GM18870 (cell line): ENCODE measurements around the gene AGBL1.
"Not testable (repeated sequence)": the region's sequence is repeated elsewhere in the genome, so short reads cannot be mapped to it uniquely, and the experiment has no call there.

Experiments
- ATAC-seq: cut with Tn5 transposase; IDR thresholded peaks from one replicate; pipeline ENCODE4 v1.9.1; 2021; ENCODE audit warnings: moderate library complexity; ENCODE audit not compliant: unreplicated experiment

AGBL1 gene

GRCh38 chr15:86850939-86851338 is 771.3 kb downstream of the AGBL1 start:
- ATAC-seq = no peak

DNA sequence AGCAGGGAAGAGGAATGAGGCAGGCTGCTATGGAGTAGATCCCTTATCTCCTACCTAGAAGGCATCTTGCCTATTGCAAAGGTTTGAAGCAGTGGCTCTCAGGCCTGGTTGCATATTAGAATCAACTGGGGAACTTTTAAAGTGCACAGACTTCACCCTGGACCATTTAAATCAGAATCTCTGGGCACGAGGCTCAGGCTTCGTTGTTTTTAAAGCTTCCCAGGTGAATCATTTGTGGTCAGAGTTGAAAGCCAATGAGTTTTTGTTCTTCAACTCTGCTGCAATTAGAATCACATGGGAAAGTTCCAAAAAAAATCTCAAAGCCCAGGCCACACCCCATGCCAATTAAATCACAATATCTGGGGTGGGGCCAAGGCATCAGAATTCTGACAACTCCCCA is 773.1 kb downstream of the AGBL1 start:
- no peak for ATAC-seq

- ATAC-seq = no peak
Observed at GRCh38 chr15:86854176-86854575, 774.5 kb downstream of the AGBL1 start.

DNA sequence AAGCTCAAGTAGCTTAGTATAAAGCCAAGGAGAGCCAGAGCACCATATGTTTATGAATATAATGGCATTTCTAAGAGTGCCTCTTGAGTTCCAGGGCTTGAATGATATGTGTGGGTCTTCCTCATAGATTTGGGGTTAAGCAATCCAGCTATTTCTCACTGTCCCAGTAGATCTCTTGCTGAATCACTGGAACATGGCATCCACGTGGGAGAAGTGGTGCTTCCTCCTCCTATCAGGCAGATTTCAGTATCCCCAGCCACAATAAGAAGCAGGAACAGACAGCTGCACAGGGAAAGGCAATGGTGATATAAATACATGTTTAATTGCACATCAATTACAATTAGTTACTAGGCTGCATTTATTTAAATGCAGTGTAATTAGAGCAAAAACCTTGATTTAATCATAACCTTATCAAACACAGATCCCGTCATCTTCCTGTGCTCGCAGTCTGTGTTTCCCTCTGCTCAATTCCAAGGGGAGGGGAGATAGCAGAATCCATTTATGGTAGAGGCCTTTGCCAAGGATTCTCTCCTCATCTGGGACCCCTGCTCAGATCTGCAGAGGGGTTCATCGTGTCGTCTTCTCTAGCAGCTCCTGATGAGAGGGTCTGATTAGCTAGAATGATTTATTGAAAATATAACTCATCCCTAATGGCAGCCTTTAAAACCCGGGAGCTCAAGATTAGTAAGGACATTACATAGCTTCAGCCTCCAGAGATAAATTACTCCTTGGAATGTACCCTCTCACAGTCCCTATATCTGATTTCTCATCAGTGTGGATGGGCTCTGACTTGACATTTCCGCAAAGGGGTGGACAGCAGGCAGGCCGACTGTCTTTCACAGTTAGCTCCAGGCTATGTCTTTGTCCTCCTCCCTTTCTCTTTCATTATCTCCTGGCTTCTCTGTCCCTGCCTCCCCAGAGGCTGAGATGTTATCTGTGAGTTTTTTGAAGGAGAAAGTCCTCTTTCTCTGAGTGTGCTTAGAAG is 775.9 kb downstream of the AGBL1 start:
- no peak for ATAC-seq

GRCh38 chr15:86857701-86858100 is 778.0 kb downstream of the AGBL1 start:
- ATAC-seq = no peak

GRCh38 chr15:86863226-86863915 is 783.7 kb downstream of the AGBL1 start:
- no peak for ATAC-seq

GRCh38 chr15:86865920-86866319 is 786.2 kb downstream of the AGBL1 start:
- ATAC-seq = no peak

DNA sequence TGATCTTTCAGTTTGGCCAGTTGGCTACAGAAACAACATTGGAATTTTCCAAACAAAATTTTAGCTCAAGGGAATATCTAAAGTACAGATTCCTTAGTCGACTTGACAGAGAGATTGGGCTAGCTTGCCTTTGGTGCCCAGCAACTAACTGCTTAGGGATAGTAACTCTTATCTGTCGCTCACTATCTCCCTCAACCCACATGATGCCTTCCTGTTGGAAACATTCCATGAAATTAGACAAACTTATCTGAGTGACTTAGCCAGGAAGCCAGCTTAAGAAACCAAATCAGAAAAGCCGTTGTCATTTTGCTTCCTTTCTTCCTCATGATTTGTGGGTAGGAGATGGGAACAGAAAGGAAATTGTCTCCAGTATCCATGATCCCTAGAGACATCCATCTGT is 791.2 kb downstream of the AGBL1 start:
- ATAC-seq = no peak

GRCh38 chr15:86871964-86872363 is 792.3 kb downstream of the AGBL1 start:
- no peak for ATAC-seq

DNA sequence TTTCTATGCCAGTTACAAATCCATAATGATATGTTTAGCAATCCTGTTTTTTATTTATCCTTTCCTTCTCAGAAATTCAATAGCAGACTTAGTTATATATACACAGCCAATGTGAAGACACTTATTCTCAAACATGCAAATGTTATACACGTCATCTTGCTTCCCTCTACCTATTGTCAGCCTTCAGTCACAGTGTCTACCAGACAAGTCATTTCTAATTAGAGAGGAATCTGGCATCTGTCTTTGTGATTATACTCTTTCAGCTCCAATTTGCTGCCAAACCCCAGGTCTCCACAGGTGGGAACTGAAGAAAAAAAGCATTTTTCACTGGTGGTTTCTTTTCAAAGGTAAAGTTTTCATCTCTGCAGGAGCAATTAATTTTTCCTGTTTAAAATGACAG is 793.1 kb downstream of the AGBL1 start:
- no peak for ATAC-seq

GRCh38 chr15:86875067-86875466 is 795.4 kb downstream of the AGBL1 start:
- no peak for ATAC-seq

DNA sequence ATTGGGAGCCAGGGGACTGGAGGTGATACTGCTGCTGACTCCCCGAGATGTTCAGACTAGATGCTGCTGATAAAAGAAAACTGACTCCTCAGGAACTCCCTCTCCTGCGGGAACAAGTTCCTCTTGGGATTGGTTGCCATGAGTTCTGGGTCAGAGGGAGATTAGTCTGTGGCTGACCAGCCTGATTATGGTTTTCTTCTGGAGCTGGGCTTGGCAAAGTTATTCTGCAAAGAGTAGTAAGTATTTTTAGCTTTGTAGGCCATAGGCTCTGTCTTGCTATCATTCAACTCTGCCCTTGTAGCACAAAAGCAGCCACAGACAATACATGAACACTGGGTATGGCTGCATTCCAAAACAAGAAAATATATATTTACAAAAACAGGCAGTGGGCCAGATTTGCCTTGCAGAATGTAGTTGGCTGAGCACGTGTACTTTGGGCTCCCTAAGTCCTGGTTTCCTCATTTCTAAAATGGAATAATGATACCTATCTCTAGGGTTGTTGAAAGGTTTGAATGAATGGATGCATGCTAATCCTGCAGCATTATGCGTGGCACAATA is 796.8 kb downstream of the AGBL1 start:
- ATAC-seq = no peak

GRCh38 chr15:86877171-86877631 is 797.5 kb downstream of the AGBL1 start:
- no peak for ATAC-seq

- ATAC-seq = not testable (repeated sequence)
Observed at GRCh38 chr15:86878844-86879243, 799.2 kb downstream of the AGBL1 start.

- ATAC-seq = no peak
Observed at GRCh38 chr15:86879250-86880229, 799.9 kb downstream of the AGBL1 start.

- no peak for ATAC-seq
Observed at GRCh38 chr15:86885616-86886015, 805.9 kb downstream of the AGBL1 start.

DNA sequence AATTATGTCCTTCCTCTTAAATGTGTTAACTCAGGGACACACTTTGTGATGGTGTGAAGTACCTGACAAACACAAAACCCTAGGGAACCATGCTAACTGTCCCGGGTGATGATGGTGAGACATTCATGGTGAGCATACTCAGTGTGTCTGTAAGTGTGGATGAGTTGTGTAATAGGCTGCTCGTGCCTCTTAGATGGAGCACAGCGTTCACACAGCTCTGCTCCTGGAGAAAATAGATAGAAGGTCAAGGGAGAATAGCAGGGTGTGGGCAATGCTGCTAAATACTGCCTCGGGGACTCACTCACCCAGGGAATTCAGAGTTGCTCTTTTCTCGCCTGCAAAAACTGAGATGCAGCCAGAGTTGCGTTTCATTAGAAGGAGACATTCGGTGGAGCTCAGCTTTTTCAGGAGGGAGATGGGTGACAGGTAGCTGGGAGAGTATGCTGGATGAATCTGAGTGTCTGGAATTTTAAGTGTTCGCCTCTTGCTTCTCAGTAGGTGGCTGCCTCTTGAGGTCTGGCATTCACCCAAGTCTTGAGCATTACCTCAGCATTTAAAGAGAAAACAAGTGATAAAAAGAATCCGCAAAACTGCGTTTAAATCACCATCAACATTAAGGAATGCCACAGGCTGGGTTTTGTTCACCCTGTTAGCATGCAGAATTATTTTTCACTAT is 813.2 kb downstream of the AGBL1 start:
- ATAC-seq = no peak

GRCh38 chr15:86894269-86894668 is 814.6 kb downstream of the AGBL1 start:
- no peak for ATAC-seq

DNA sequence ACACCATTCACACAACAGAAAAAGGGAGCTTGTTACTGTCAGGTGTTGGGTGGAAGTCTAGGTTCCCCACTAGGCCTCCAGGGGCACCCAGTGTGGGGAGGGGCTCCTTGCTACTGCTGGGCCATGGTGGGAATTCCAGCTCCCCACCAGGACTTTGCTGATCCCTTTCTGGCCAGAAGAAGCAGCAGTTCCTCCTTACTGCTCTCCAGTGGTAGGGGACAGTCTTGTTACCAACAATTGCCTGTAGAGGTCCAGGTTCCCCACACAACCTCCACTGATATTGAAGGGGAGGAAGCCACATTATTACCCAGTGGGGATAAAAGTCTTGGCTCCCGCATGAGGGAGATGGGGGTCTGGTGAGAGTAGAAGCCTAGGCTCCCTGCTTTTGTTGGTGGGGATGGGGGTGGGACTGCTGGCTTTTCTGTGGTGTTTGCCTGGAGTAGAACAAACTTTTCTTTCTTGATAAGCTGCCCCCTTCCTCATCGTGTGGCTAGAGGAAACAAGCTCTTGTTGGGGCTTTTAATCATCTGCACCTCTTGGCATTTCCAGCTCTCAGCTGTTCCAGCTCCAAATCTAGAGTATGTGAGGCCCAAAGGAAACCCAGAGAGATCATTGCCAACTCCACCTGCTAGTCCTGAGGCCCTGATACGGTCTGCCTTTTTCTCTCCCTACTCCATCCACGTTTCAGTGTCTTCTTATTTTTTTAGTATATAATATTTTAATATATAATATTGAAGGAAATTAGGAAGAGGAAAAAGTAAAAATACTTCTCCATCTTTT is 824.2 kb downstream of the AGBL1 start:
- ATAC-seq = no peak
